A549 (cell line): ENCODE data around the gene EVX1.

Source experiments
- CEBPB ChIP-seq, 2 experiments: fragments of >200 bp in 1 of 2; sonication (Bioruptor Twin) in 1 of 2; formaldehyde crosslinking in 1 of 2; IDR thresholded peaks; 2 replicates each; pipeline ENCODE4 v1.6.1; 2012 to 2016
- TF ChIP-seq, protein P1 (sequence below): IDR thresholded peaks from 2 replicates; pipeline ENCODE4 v1.6.1; 2012

DNA sequence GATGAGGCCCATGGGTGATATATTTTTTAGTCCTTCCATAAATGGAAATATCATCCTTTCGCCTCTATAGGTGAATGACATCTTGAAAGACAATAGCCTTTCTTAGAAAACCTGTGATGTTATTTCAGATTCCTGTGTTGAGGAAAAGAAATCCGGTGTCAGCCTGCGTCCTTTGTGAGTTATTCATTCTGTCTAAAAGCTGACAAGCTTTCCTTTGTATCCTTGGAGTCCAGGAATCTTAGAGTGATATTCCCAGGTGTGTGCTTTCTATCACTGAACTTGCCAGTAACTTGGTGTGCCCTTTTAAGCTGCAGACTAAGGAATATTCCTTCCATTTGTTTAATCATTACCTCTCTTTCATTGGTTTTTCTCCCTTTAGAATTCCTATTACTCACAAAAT, 41.0 kb downstream of the EVX1 start:
- TF ChIP-seq, protein P1, sequence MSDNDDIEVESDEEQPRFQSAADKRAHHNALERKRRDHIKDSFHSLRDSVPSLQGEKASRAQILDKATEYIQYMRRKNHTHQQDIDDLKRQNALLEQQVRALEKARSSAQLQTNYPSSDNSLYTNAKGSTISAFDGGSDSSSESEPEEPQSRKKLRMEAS, result no peak
- no peak for TF ChIP-seq CEBPB (IDR thresholded peaks at IDR 0.05)
